Measurements from ENCODE around the gene NKX3-2.

The NKX3-2 gene

GRCh38 chr4:13527981-13528820, 16.1 kb downstream of the NKX3-2 start:
- Mint-ChIP-seq H3K9me3 (peaks cover 17% of the 10 kb centered on the region), H3K4me1 (peaks cover 6% of the 10 kb centered on the region), H3K27ac (no peak overlapping the region), H3K36me3 (ENCODE audit: low read depth) (no peaks in the 10 kb centered on the region), H3K4me3 (no peak overlapping the region), H3K27me3 (ENCODE audit: low read depth) (peaks cover 99% of the 10 kb centered on the region)
- TF ChIP-seq, protein P1, sequence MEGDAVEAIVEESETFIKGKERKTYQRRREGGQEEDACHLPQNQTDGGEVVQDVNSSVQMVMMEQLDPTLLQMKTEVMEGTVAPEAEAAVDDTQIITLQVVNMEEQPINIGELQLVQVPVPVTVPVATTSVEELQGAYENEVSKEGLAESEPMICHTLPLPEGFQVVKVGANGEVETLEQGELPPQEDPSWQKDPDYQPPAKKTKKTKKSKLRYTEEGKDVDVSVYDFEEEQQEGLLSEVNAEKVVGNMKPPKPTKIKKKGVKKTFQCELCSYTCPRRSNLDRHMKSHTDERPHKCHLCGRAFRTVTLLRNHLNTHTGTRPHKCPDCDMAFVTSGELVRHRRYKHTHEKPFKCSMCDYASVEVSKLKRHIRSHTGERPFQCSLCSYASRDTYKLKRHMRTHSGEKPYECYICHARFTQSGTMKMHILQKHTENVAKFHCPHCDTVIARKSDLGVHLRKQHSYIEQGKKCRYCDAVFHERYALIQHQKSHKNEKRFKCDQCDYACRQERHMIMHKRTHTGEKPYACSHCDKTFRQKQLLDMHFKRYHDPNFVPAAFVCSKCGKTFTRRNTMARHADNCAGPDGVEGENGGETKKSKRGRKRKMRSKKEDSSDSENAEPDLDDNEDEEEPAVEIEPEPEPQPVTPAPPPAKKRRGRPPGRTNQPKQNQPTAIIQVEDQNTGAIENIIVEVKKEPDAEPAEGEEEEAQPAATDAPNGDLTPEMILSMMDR (IDR thresholded peaks at IDR 0.05; ENCODE audit: unreplicated experiment in 3 of 3), result no peak

- Mint-ChIP-seq H3K9me3 (peaks cover 21% of the 10 kb centered on the region), H3K27me3 (ENCODE audit: low read depth) (peaks cover 99% of the 10 kb centered on the region), H3K36me3 (ENCODE audit: low read depth) (no peaks in the 10 kb centered on the region), H3K4me3 (no peak overlapping the region), H3K27ac (no peak overlapping the region), H3K4me1 (peaks cover 6% of the 10 kb centered on the region)
- TF ChIP-seq, protein P1 (IDR thresholded peaks at IDR 0.05; ENCODE audit: unreplicated experiment in 3 of 3), result no peak
These were observed 16.9 kb downstream of the NKX3-2 start for GRCh38 chr4:13527192-13527980.

DNA sequence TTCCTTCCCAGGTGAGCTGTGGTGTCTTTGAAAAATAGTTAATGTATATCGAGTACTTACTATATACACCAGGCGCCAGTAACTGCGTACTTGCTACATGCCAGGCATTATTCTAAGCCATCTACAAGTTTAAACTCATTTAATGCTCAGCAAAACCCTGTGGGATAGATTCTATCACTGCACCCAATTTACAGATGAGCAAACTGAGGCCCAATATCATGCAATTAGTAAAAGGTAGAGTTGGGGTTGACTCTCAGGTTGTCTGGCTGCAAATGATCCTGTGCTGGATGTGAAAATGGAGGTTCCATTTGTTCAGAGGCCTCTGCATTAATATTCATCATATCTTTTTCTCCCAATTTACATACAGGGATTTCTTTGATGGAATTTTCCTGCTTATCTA, 17.6 kb downstream of the NKX3-2 start:
- no peak overlapping the region for H3K27ac Mint-ChIP-seq
- H3K36me3 Mint-ChIP-seq (ENCODE audit: low read depth), result no peaks in the 10 kb centered on the region
- TF ChIP-seq, protein P1 (IDR thresholded peaks at IDR 0.05; ENCODE audit: unreplicated experiment in 3 of 3), result no peak
- H3K27me3 Mint-ChIP-seq (ENCODE audit: low read depth), result peaks cover 99% of the 10 kb centered on the region
- peaks cover 21% of the 10 kb centered on the region for H3K9me3 Mint-ChIP-seq
- peaks cover 5% of the 10 kb centered on the region for H3K4me1 Mint-ChIP-seq
- no peak overlapping the region for H3K4me3 Mint-ChIP-seq

- no peaks in the 10 kb centered on the region for H3K36me3 Mint-ChIP-seq (ENCODE audit: low read depth)
- H3K4me1 Mint-ChIP-seq, result no peaks in the 10 kb centered on the region
- peaks cover 99% of the 10 kb centered on the region for H3K27me3 Mint-ChIP-seq (ENCODE audit: low read depth)
- H3K9me3 Mint-ChIP-seq, result peaks cover 20% of the 10 kb centered on the region
- TF ChIP-seq, protein P1 (IDR thresholded peaks at IDR 0.05; ENCODE audit: unreplicated experiment in 3 of 3), result no peak
- no peak overlapping the region for H3K27ac Mint-ChIP-seq
- no peak overlapping the region for H3K4me3 Mint-ChIP-seq
These were observed 18.6 kb downstream of the NKX3-2 start for GRCh38 chr4:13525606-13526281.

DNA sequence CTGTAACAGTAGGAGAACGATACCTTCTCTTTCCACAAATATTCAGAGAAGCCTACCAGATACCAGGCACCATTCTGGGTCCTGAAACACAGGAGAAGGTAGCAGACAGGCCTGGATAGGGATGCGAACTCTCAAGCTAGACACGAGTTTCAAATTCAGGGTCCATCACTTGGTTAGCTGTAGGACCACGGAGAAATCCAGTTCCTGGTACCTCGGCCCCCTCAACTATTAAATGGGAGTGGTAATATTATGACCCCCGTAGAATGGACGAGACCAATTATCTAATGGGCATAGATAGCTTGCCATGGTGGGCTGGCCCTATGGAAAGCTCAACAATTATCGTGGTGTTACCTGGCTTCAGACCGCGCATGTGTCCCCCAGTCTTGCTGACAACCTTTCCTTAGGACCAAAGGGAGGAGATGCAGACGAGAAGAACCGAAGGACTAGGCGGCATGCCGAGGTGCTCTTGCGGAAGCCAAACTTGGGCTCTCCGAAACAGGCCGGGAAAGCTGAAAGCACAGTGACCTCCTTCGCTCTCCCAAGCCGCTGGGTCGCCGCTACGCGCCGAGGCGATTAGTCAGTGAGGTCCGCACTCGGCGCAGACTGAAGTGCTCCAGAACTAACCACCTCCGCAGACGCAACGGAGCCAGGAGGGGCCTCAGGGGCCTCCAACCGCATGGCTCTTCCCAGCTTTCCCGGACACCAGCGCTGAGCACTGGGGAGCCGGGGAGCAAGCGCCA, 19.6 kb downstream of the NKX3-2 start:
- Mint-ChIP-seq H3K4me1 (no peaks in the 10 kb centered on the region), H3K27me3 (ENCODE audit: low read depth) (peaks cover 99% of the 10 kb centered on the region), H3K9me3 (peaks cover 19% of the 10 kb centered on the region), H3K4me3 (no peak overlapping the region), H3K36me3 (ENCODE audit: low read depth) (no peaks in the 10 kb centered on the region), H3K27ac (no peak overlapping the region)
- TF ChIP-seq, protein P1 (IDR thresholded peaks at IDR 0.05; ENCODE audit: unreplicated experiment in 3 of 3), result no peak
